ENCODE data around the gene METTL26. TPM values are rescaled to one million over a fixed set of nuclear protein-coding genes. Genes with fewer than 3 reads are reported as not detected.

Gene METTL26
- total and polyA plus RNA-seq, 9 of the 15 experiments (the other 6 are each of a cell fraction or from before 2014, with no cell fraction given) = 7.3 to 262 (median 80.9) TPM

GRCh38 chr16:590188-590814 lies 45.8 kb downstream of the METTL26 start (continued):
- TF ChIP-seq POLR2H (tag; IDR thresholded peaks at IDR 0.05; ENCODE audit: low read depth) (no peak), BRCA1 (IDR thresholded peaks at IDR 0.05) (no peak), BRCA1 (CRISPR knock-in tag; IDR thresholded peaks at IDR 0.05) (0 out of 2 replicates have a peak, but pooled peaks have one; percentile 58), ZC3H4 (CRISPR knock-in tag; IDR thresholded peaks at IDR 0.05; ENCODE audit: borderline replicate concordance) (peak; percentile 83), TSHZ1 (CRISPR knock-in tag; IDR thresholded peaks at IDR 0.05) (no peak), IRF2 (CRISPR knock-in tag; IDR thresholded peaks at IDR 0.05) (peak; percentile 73; the same call in 1 of the 2 replicates), ETS2 (tag; IDR thresholded peaks at IDR 0.05; ENCODE audit: borderline replicate concordance, poor library complexity, severe bottlenecking) (no peak), RBBP5 (IDR thresholded peaks at IDR 0.05; ENCODE audit: borderline replicate concordance, insufficient read depth, low read length, poor library complexity, severe bottlenecking) (peak; percentile 61), ERF (CRISPR knock-in tag; IDR thresholded peaks at IDR 0.05) (peak; percentile 79; the same call in 1 of the 2 replicates), ARID4B (CRISPR knock-in tag; IDR thresholded peaks at IDR 0.05) (peak; percentile 68; the same call in 1 of the 2 replicates), KLF1 (tag; IDR thresholded peaks at IDR 0.05) (peak; percentile 49; the same call in 1 of the 2 replicates), RREB1 (CRISPR knock-in tag; IDR thresholded peaks at IDR 0.05) (peak; percentile 59; the same call in 1 of the 2 replicates)
